Adrenal gland (tissue), 12 donors: ENCODE measurements around the gene LGALS8. TPM values are rescaled to one million over a fixed set of nuclear protein-coding genes. Genes with fewer than 3 reads are reported as not detected.
A peak's percentile ranks its signal among the peaks of the same experiment; 100 is the strongest.

Source experiments
- DNase-seq, 7 donors: peaks; one replicate each; pipeline ENCODE4 v3.0.0-alpha.2; 2019 to 2020
- H3K27ac ChIP-seq, 5 donors: fragments of 200-600 bp; sonication (generic) in 4 of 5; 1 replicate in 3 of 5; 2 replicates in 2 of 5; pipeline versions ENCODE4 v1.5.1 to v1.8.0; 2016 to 2020; ENCODE audit warnings: mild to moderate bottlenecking in 1 of 5
- H3K27me3 ChIP-seq: fragments of 200-600 bp; 2 replicates; pipeline ENCODE4 v1.8.0; 2021
- H3K36me3 ChIP-seq, 2 donors: fragments of 200-600 bp; replicated peaks in 1 of 2; 1 replicate in 1 of 2; 2 replicates in 1 of 2; pipeline versions ENCODE4 v1.5.1 to v1.8.0; 2018 to 2022
- H3K4me1 ChIP-seq, 2 donors: fragments of 200-600 bp; replicated peaks in 1 of 2; 1 replicate in 1 of 2; 2 replicates in 1 of 2; pipeline versions ENCODE4 v1.5.1 to v1.8.0; 2018 to 2021
- H3K4me3 ChIP-seq, 4 donors: fragments of 200-600 bp; sonication (generic) in 3 of 4; one replicate each; pipeline ENCODE4 v1.5.1; 2016 to 2018
- H3K9me3 ChIP-seq, 3 donors: fragments of 200-600 bp; sonication (generic) in 1 of 3; replicated peaks in 1 of 3; 1 replicate in 2 of 3; 2 replicates in 1 of 3; pipeline versions ENCODE4 v1.5.1 to v1.8.0; 2016 to 2021
- POLR2A ChIP-seq, 2 donors: fragments of 450-650 bp; IDR thresholded peaks; one replicate each; pipeline ENCODE4 v1.6.1; 2017; ENCODE audit warnings: antibody characterized with exemption in 2 of 2, mild to moderate bottlenecking in 2 of 2, moderate library complexity in 1 of 2
- WGBS, 4 donors: extraction: QIAGEN DNeasy Blood & Tissue Kit in 2 of 4; methylation state at CpG; one replicate each; pipeline versions ENCODE4 v1.1.5 to v1.1.7; 2013 to 2017; 5-methylcytosine and 5-hydroxymethylcytosine counted together
- intact Hi-C, 2 donors: fragments of 100-400 bp; cut with DNase I; formaldehyde crosslinking; loops; one replicate each; pipeline versions ENCODE4 v1.14.1 to v1.15.0; 2022 to 2023
- polyA plus RNA-seq, 3 donors: library from polyadenylated mRNA; stranded (reverse); fragments of 200-250 nt in 2 of 3; fragments of 350-450 nt in 1 of 3; fragmentation: Illumina TruSeq in 1 of 3; extraction: RNeasy Lipid Tissue Mini Kit (QIAGEN cat#74804) in 1 of 3; gene quantifications; one replicate each; pipeline ENCODE4 v1.2.3, GENCODE V29; 2013 to 2014
- total RNA-seq, 9 donors: library from RNA; depleted of rRNA in 4 of 9; stranded (reverse); fragments of >200 nt in 4 of 9; fragments of 120-200 nt in 1 of 9; fragmentation: NEBNext Ultra II Directional in 1 of 9; extraction: Animal tissue kit (Norgen Biotek cat#: 25700) in 1 of 9; gene quantifications; one replicate each; pipeline versions ENCODE4 v1.1.0 to v1.2.4, GENCODE V29; 2013 to 2023
- TF ChIP-seq, protein P1 (sequence below), 6 experiments: fragments of 450-650 bp in 4 of 6; fragments of 200-600 bp in 2 of 6; sonication (generic) in 1 of 6; IDR thresholded peaks; 1 replicate in 5 of 6; 2 replicates in 1 of 6; pipeline versions ENCODE4 v1.5.1 to v1.8.0; 2016 to 2021; ENCODE audit warnings: antibody characterized with exemption in 6 of 6, mild to moderate bottlenecking in 2 of 6, moderate library complexity in 1 of 6
- donor health status: healthy with polysubstance abuse.
- donor health status: Bipolar disorder and iron deficiency.
- donor health status: DM: yes; HTN: yes; CAD: no.
- donor health status: DM: no; HTN: no; CAD: no.
- donor health status: DM: no; HTN: no; CAD: no.
- donor health status: DM: yes; HTN: yes; CAD: no.

LGALS8 gene
- total and polyA plus RNA-seq, 12 donors, result 23.2 to 100 (median 54.6) TPM

DNA sequence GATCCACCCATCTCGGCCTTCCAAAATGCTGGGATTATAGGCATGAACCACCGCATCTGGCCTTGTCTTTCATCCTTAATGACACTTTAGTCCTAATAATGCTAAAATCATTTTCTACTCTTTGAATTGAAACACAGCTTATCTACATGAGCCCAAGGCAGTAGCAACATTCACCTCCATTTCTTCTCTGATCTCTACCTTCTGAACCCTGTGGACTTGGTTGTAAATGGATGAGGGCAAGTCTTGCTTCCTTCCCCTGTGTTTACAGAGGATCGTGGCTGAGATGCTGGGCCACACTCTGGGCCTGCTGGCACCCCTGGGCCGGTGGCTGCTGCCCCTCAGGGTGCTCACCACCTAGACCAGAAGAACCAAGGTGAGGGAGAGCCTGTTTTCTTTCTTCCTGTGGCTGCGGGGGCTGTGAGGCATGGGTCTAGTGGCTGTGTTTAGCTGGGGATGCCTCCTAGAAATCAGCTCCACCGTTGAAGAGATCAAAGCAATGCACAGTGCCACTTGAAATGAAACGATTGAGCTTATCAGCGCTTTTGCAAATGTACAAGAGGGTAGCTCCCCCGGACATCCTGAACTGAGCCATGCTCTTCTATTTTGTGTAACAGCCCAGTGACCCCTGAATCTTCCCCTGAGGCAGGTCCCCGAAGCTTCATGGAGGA, 32.2 kb upstream of the LGALS8 start:
- Histone ChIP-seq H3K4me3 (no peak overlapping the region), H3K4me1 (no peaks in the 10 kb centered on the region), H3K36me3 (no peaks in the 10 kb centered on the region), H3K9me3 (no peaks in the 10 kb centered on the region), H3K27me3 (no peaks in the 10 kb centered on the region), H3K27ac (peak overlapping the region in 1 of 5 donors; percentile 22)
- no peak for DNase-seq
- no peak for TF ChIP-seq POLR2A (IDR thresholded peaks at IDR 0.05)
- TF ChIP-seq, protein P1, sequence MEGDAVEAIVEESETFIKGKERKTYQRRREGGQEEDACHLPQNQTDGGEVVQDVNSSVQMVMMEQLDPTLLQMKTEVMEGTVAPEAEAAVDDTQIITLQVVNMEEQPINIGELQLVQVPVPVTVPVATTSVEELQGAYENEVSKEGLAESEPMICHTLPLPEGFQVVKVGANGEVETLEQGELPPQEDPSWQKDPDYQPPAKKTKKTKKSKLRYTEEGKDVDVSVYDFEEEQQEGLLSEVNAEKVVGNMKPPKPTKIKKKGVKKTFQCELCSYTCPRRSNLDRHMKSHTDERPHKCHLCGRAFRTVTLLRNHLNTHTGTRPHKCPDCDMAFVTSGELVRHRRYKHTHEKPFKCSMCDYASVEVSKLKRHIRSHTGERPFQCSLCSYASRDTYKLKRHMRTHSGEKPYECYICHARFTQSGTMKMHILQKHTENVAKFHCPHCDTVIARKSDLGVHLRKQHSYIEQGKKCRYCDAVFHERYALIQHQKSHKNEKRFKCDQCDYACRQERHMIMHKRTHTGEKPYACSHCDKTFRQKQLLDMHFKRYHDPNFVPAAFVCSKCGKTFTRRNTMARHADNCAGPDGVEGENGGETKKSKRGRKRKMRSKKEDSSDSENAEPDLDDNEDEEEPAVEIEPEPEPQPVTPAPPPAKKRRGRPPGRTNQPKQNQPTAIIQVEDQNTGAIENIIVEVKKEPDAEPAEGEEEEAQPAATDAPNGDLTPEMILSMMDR (IDR thresholded peaks at IDR 0.05), result no peak
- intact Hi-C loops, result loop anchor here (2.0 to 5.0 kb wide), 2 partner anchors 383 to 389 kb away; no protein-coding TSS in a partner anchor
- 56 to 73% (median 65%) methylated on average over 6 to 10 of the region's 10 CpGs for WGBS, 4 donors

DNA sequence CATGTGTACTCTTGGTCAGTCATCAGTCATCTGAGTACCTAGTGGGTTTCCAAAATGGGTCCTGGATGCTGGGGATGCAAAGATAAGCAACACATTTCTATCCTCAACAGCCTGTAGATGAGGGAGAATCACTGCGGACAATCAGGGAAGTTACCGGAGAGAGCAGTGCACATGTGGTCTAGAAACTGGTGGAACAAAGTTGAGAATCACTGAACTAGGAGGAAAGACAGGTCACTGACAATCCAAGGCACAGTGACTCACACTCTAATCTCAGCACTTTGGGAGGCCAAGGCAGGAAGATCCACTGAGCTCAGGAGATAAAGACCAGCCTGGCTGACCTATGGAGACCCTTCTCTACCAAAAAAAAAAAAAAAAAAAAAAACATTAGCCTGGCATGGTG, 31.4 kb upstream of the LGALS8 start:
- DNase-seq, result no peak
- Histone ChIP-seq H3K36me3 (no peaks in the 10 kb centered on the region), H3K27me3 (no peaks in the 10 kb centered on the region), H3K4me3 (no peak overlapping the region), H3K27ac (no peak overlapping the region), H3K9me3 (no peaks in the 10 kb centered on the region), H3K4me1 (no peaks in the 10 kb centered on the region)
- intact Hi-C loops, result loop anchor here in 1 of 2 donors (5.0 kb wide), 1 partner anchor 390 kb away; no protein-coding TSS in a partner anchor
- TF ChIP-seq, protein P1 (IDR thresholded peaks at IDR 0.05), result no peak
- no peak for TF ChIP-seq POLR2A (IDR thresholded peaks at IDR 0.05)
- 58 to 97% (median 84%) methylated on average over 2 of the region's 2 CpGs for WGBS, 4 donors

DNA sequence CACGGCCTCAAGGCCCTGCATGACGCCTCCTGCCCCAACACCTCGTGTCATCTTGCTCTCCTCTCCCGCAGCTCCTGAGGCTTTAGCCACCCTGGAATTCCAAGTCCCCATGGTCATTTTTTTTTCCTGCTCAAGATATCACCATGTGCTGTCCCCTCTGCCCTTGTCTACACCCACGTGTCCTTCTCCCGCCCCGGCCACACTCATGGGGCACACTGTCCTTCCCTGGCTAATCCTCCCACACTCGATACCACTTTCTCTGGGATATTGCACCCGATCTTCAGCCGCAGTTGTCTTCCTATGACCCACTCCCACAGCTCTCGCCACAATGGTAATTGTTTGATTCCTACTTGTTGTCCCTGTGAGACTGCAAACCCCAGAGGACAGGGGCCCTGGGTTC, 29.7 kb upstream of the LGALS8 start:
- Histone ChIP-seq H3K9me3 (no peaks in the 10 kb centered on the region), H3K36me3 (no peaks in the 10 kb centered on the region), H3K27me3 (no peaks in the 10 kb centered on the region), H3K4me3 (no peak overlapping the region), H3K27ac (no peak overlapping the region), H3K4me1 (no peaks in the 10 kb centered on the region)
- TF ChIP-seq, protein P1 (IDR thresholded peaks at IDR 0.05), result no peak
- TF ChIP-seq POLR2A (IDR thresholded peaks at IDR 0.05), result no peak
- intact Hi-C loops, result loop anchor here in 1 of 2 donors (5.0 kb wide), 1 partner anchor 392 kb away; no protein-coding TSS in a partner anchor
- DNase-seq, result no peak
- WGBS, 4 donors, result 85 to 91% (median 87%) methylated on average over 11 of the region's 11 CpGs

DNA sequence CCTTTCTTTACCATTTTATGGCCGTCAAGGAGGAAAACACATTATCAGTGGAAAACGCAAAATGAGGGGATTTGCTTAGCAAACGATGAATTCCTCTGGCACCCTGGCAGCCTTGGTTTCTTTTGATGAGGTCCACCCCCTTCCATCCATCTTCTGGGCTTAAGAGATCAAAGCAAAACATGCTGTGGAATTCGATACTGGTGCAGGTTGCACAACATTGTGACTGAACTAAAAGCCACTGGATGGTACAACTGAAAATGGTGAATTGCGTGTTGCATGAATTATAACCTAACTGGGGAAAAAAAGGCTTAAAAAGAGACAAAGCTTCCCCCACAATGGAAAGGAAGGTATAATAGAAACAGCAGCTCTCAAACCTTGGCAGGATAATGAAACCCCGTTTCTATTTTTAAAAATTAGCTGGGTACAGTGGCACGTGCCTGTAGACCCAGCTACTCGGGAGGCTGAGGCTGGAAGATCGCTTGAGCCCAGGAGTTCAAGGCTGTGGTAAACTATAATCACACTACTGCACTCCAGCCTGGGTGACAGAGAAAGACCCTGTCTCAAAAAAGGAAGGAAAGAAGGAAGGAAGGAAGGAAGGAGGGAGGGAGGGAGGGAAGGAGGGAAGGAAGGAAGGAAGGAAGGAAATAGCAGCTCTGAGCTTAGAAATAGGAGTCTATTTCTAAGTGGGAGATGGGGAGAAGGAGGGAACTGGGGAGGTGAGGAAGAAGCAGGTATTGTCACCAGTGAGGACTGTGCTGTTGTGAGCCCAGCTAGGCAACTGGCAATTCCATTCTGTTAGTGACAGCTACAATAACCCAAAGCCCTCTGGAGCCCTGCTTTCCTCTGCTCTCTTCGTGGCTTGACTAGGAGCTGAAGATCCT, 29.0 kb upstream of the LGALS8 start:
- Histone ChIP-seq H3K36me3 (no peaks in the 10 kb centered on the region), H3K27ac (no peak overlapping the region), H3K4me3 (no peak overlapping the region), H3K4me1 (no peaks in the 10 kb centered on the region), H3K9me3 (no peaks in the 10 kb centered on the region), H3K27me3 (no peaks in the 10 kb centered on the region)
- intact Hi-C loops, result loop anchor here in 1 of 2 donors (5.0 kb wide), 1 partner anchor 393 kb away; no protein-coding TSS in a partner anchor
- TF ChIP-seq POLR2A (IDR thresholded peaks at IDR 0.05), result no peak
- TF ChIP-seq, protein P1 (IDR thresholded peaks at IDR 0.05), result no peak
- WGBS, 4 donors, result 34 to 44% (median 41%) methylated on average over 10 of the region's 10 CpGs
- peak in 1 of 7 donors; percentile 23 for DNase-seq
